Measurements from ENCODE around the gene RAB1A. TPM values are rescaled to one million over a fixed set of nuclear protein-coding genes. Genes with fewer than 3 reads are reported as not detected.

The RAB1A gene
- total RNA-seq, 4 donors from 2014 or later: 36.4 to 71.3 (median 43.7) TPM

DNA sequence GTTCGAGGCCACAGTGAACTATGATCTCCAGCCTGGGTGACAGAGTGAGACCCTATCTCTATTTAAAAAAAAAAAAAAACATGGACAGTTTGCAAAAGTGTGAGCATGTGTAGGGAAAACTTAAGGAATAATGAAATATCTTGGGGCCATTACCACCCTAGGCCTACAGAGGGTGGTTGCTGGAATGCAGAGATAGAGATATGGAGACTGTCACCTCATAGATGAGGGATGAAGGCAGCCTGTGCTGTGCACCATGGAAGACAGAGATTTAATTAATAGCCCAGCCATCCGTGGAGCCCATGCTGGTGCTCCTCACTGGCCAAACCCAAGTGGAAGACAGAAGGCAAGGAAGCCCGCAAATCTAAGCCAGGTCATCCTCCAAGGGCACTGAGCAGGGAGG lies 90.3 kb downstream of the RAB1A start:
- H3K9me3 ChIP-seq: no peaks in the 10 kb centered on the region
- H3K4me3 ChIP-seq: no peak overlapping the region
- no peaks in the 10 kb centered on the region for H3K27me3 ChIP-seq
- in situ Hi-C loops (cut with MboI; ENCODE audit: low sequenced_read_pairs in 4 of 4): loop anchor here (5.0 to 25.0 kb wide), 5 partner anchors 45 to 523 kb away; no protein-coding TSS in a partner anchor
- DNase-seq (no peak), ATAC-seq (no peak)
- intact Hi-C loops (cut with DNase I; ENCODE audit: low total_unique reads): loop anchor here (1.0 to 5.0 kb wide), 2 partner anchors 52 to 122 kb away; partner anchors contain the start of gene SLC1A4
- peaks cover 0 to 5% of the 10 kb centered on the region in 2 donors for H3K4me1 ChIP-seq
- no peaks in the 10 kb centered on the region for H3K36me3 ChIP-seq
- no peak for TF ChIP-seq POLR2A (IDR thresholded peaks at IDR 0.05)
- TF ChIP-seq, protein P1, sequence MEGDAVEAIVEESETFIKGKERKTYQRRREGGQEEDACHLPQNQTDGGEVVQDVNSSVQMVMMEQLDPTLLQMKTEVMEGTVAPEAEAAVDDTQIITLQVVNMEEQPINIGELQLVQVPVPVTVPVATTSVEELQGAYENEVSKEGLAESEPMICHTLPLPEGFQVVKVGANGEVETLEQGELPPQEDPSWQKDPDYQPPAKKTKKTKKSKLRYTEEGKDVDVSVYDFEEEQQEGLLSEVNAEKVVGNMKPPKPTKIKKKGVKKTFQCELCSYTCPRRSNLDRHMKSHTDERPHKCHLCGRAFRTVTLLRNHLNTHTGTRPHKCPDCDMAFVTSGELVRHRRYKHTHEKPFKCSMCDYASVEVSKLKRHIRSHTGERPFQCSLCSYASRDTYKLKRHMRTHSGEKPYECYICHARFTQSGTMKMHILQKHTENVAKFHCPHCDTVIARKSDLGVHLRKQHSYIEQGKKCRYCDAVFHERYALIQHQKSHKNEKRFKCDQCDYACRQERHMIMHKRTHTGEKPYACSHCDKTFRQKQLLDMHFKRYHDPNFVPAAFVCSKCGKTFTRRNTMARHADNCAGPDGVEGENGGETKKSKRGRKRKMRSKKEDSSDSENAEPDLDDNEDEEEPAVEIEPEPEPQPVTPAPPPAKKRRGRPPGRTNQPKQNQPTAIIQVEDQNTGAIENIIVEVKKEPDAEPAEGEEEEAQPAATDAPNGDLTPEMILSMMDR (IDR thresholded peaks at IDR 0.05 in 4 of 5, conservative IDR thresholded peaks at IDR 0.05 in 1 of 5): no peak
- H3K27ac ChIP-seq: no peak overlapping the region

DNA sequence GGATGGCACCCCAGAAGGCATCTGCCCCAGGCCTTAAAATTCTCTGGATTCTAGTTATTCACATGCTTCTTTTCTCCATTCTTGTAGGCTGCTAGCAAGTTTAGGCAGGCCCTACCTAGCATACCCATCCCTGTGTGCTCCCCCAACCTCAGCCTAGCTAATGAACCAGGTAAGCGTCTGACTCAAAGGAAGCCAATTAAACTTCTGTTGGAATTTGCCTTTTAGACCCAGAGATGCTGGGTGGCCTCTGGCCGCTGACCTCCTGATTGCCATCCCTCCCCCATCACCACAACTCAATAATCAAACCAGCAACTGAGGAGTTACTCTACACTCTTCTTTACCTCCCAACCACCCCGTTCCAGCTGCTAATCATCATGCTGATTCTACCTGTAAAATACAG lies 92.7 kb downstream of the RAB1A start:
- intact Hi-C loops (cut with DNase I; ENCODE audit: low total_unique reads) (no loop called here), in situ Hi-C loops (cut with MboI; ENCODE audit: low sequenced_read_pairs in 4 of 4) (loop anchor here in 3 of 4 donors (5.0 to 25.0 kb wide), 4 partner anchors 120 to 525 kb away; no protein-coding TSS in a partner anchor)
- H3K9me3 ChIP-seq: no peaks in the 10 kb centered on the region

More for the DNA sequence above, 92.7 kb downstream of the RAB1A start:
- Histone ChIP-seq H3K27ac (no peak overlapping the region), H3K4me3 (no peak overlapping the region), H3K36me3 (no peaks in the 10 kb centered on the region), H3K4me1 (peaks cover 3 to 8% of the 10 kb centered on the region in 2 donors), H3K27me3 (no peaks in the 10 kb centered on the region)
- no peak for TF ChIP-seq POLR2A (IDR thresholded peaks at IDR 0.05)
- TF ChIP-seq, protein P1 (IDR thresholded peaks at IDR 0.05 in 4 of 5, conservative IDR thresholded peaks at IDR 0.05 in 1 of 5): no peak
- ATAC-seq (no peak), DNase-seq (no peak)

Other genes with a start within 250 kb of the RAB1A start
- 10 to 100 TPM in 3 of 4 donors, 1 to 10 TPM in 1; 5.4 to 54.1 (median 14.1) TPM for gene SLC1A4, start 140.7 kb downstream of the RAB1A start, total RNA-seq
- gene CEP68, start 73.7 kb downstream of the RAB1A start, total RNA-seq: 10 to 100 TPM; 21.4 to 48.0 (median 35.2) TPM
- 10 to 100 TPM; 34.4 to 43.9 (median 35.8) TPM for gene ACTR2, start 97.7 kb upstream of the RAB1A start, total RNA-seq